Stimulated activated CD4-positive, alpha-beta T cell treated with anti-CD3 and anti-CD28 coated beads, Interleukin-1b, Interleukin-23, amount 100 ng/mL, for 1 hour (primary cell): ENCODE results near the gene ANKRD52.
"Not testable (repeated sequence)": the region's sequence is repeated elsewhere in the genome, so short reads cannot be mapped to it uniquely, and the experiment has no call there.

Experiments
- DNase-seq, 2 donors: peaks; one replicate each; pipeline ENCODE4 v3.0.0-alpha.2; 2020; ENCODE audit warnings: low read depth in 2 of 2

The ANKRD52 gene

GRCh38 chr12:56258068-56258819 lies at the start of gene ANKRD52:
Gene ANKRD52 (minus strand): TSS chr12:56258384. CDS start chr12:56258269, 115 bp downstream.
- DNase-seq: peak; percentile 48 to 69

DNA sequence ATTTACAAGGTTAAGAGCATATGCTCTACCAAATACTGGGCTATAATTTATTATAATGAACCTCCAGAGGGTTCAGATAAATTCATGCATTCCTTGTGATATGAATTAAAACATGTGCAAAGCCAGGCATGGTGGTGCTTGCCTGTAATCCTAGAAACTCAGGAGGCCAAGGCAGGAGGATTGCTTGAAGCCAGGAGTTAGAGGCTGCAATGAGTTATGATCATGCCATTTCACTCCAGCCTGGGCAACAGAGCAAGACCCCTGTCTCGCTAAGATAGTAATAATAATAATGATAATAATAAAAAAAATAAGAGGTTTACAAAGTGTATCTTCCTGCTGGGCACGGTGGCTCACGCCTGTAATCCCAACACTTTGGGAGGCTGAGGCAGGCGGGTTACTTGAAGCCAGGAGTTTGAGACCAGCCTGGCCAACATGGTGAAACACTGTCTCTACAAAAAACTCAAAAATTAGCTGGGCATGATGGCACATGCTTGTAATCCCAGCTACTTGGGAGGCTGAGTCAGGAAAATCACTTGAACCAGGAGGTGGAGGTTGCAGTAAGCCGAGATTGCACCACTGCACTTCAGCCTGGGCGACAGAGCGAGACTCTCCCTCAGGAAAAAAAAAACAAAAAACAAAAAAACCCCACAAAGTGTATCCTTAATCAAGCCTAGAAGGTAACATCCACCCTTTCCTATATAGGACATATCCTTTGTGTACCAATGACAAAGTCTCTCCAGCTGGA lies 49.2 kb upstream of the ANKRD52 start:
- no peak for DNase-seq

DNA sequence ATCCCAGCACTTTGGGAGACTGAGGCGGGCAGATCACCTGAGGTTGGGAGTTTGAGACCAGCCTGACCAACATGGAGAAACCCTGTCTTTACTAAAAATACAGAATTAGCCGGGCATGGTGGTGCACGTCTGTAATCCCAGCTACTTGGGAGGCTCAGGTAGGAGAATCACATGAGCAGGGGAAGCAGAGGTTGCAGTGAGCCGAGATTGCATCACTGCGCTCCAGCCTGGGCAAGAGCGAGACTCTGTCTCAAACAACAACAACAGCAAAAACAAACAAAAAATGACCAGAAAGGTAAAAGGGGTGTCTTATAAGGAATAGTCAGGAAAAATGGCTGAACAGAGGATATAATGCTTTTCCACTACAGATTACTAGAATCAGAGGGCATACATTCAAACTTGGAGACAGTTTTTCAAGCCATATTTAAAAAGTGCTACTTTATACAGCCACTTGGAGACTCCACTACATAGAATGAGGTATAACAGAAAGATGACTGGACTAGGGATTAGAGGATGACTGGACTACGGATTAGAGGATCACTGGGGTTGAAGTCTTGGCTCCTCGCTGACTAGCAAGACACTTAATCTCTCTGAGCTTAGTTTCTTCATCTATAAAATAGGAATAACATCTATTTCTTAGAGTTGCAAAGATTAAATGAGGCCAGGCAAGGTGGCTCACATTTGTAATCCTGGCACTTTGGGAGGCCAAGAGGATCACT lies 46.8 kb upstream of the ANKRD52 start:
- DNase-seq: no peak

DNA sequence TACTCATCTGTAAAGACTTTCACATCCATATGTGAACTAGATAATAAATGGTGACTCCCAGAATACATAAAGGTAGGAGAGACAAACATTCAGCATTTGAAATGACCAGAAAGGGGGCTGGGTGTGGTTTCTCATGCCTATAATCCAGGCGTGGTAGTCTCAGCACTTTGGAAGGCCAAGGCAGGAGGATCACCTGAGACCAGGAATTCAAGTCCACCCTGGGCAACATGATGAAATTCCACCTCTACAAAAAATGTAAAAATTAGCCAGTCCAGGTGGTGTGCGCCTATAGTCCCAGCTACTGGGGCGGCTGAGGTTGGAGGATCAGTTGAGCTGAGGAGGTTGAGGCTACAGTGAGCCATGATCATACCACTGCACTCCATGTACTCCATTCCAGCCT lies 46.1 kb upstream of the ANKRD52 start:
- DNase-seq: no peak

GRCh38 chr12:56300644-56301464 lies 42.7 kb upstream of the ANKRD52 start:
- DNase-seq: no peak

- peak; percentile 95 to 97 for DNase-seq
Measured at GRCh38 chr12:56299853-56300643, 41.9 kb upstream of the ANKRD52 start, which contains the start of gene CS. Gene CS (minus strand): TSS chr12:56300330. CDS start chr12:56300201, 129 bp downstream.

DNA sequence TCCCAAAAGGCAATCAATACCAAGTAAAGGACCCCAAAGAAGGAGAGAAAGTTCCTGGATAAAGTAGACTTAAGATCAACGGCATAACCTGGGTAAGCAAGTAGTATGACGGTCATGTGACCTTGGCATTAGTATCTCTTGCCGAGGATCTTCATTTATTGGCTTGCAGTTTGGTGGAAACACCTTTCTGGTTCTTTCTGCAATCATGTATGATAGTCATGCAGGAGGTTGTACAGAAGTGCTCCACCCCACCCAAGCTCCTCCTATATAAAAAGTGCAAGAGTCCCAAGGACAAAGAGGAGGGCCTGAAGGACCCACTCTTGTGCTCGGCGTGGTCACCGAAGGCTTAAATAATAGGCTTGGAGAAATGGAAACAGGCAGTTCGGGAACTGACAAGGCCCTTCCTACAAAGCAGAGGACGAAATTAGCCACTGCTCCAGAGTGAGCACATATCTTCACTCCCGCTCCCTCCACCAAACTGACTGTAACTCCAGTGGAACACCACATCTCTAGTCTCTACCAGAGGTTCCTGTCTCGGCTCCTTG lies 41.2 kb upstream of the ANKRD52 start:
- no peak for DNase-seq

DNA sequence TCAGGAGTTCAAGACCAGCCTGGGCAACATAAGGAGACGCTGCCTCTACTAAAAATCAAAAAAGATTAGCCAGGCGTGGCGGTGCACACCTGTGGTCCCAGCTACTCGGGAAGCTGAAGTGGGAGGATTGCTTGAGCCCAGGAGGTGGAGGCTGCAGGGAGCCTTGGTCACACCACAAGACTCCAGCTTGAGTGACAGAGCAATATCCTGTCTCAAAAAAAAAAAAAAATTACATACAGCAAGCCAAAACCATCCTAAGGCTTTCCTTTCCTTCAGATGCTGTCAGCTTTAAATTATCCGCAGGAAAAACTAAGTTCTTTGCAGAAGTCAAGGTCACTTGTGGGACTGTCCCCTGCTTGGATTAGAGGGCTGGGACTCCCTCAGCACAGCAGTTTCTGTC lies 40.6 kb upstream of the ANKRD52 start:
- no peak for DNase-seq

DNA sequence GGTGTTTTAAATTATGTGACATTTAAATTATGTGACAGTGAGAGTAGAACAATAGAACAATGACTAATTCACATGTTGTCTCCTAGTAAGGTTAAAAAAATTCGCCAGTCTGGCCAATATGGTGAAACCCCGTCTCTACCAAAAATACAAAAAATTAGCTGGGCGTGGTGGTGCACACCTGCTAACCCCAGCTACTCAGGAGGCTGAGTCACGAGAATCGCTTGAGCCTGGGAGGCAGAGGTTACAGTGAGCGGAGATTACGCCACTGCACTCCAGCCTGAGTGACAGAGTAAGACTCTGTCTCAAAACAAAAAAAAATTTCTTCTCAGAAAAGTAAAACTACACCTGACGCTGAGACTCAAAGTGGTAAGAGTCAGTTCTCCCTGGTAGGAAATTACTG lies 39.2 kb upstream of the ANKRD52 start:
- no peak for DNase-seq

GRCh38 chr12:56296295-56296694 lies 38.1 kb upstream of the ANKRD52 start:
- no peak for DNase-seq

GRCh38 chr12:56293795-56294194 lies 35.6 kb upstream of the ANKRD52 start:
- DNase-seq: no peak

DNA sequence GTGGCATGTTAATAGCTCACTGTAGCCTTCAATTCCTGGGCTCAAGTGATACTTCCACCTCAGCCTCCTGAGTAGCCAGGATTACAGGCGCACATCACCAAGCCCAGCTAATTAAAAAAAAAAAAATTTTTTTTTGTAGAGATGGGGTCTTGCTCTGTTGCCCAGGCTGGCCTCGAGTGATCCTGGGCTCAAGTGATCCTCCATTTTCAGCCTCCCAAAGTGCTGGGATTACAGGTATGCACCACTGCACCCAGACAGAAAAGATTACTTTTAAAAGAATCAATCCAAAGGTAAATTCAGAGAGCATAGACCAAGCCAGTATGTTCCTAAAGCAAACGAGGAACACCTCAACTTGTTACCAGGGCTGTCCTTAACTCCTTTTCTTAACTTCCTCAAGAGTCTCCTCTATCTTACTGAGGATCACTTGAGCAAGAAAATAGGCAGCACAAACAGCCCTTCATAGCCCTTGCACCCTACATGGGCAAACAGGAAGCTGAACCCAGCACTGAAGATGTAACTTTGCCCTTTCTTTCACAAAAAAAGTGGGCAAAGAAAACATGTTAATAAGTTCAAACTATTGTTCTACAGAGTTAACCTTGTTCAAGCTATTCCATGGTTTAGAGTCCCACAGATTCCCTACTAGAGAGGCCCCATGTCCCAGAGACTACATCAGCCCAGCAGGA lies 30.7 kb upstream of the ANKRD52 start:
- no peak for DNase-seq

DNA sequence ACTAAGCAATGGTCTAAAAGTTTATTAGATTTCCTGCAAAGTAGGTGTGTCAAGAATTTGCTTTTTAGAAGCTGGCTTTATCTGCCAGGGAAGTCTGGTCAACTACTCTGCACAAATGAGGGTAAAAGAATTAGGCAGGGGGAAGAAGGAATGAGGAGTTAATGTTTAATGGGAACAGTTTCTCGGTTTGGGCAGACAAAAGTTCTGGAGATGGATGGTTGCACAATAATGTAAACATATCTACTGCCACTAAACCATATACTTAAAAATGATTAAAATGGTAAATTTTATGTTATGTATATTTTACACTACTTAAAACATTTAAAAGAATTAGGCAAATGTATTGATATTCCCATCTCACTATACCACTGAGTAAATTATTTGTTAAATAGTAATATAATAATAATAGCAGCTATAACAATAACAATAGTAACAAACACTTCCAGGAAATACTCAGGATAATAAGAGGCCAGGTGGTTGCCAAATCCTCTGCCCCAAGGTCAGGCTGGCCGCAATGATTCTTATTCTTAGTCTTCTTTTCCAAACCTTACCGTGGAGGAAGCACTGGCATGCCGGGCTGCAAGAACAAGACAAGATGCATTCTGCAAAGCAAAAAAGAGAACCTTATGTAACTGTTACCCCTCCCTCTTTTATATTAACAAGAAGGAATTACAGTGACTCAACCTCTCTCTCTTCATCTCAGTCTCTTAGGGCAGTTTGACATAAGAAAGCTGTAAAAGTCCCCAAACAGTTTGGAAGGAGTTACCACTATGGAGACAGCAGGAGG lies 28.1 kb upstream of the ANKRD52 start:
- DNase-seq: no peak

- not testable (repeated sequence) for DNase-seq
Measured at GRCh38 chr12:56284263-56284662, 26.1 kb upstream of the ANKRD52 start.

- DNase-seq: no peak
Measured at GRCh38 chr12:56282579-56282978, 24.4 kb upstream of the ANKRD52 start.

DNA sequence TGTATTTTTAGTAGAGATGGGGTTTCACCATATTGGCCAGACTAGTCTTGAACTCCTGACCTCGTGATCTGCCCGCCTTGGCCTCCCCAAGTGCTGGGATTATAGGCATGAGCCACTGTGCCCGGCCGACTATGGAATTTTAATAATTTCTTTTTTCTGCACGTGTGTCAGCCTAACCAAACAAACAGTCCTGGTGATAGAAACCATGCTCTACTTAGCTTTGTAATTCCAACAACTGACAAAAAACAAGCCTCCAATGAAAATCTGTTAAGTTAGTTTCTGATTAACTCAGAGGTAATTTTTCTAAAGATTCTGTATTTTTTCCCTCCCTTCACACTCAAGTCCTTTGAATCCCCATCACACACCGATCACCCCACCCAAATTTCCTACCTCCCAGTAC lies 23.8 kb upstream of the ANKRD52 start:
- DNase-seq: no peak

GRCh38 chr12:56280849-56281248 lies 22.7 kb upstream of the ANKRD52 start:
- no peak for DNase-seq

DNA sequence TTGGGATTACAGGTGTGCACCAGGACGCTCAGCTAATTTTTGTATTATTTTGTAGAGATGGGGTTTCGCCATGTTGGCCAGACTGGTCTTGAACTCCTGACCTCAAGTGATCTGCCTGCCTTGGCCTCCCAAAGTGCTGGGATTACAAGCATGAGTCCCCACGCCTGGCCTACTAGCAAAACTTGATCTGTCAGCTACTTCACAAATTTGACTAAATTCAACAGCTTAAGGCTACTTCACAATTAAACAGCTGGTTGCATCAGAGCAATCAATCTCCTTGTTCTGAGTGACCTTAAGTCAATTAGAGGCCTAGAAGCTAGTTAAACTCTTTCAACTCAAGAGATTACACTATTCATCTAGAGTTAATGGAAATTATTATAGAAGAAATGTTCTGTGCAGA lies 20.7 kb upstream of the ANKRD52 start:
- no peak for DNase-seq

- no peak for DNase-seq
Measured at GRCh38 chr12:56274299-56274698, 16.1 kb upstream of the ANKRD52 start.
